Kidney epithelial cell (primary cell): ENCODE data around the gene DPYSL4. TPM values are rescaled to one million over a fixed set of nuclear protein-coding genes. Genes with fewer than 3 reads are reported as not detected.

ENCODE experiments used
- DNase-seq: peaks from one replicate; pipeline ENCODE4 v3.0.0-alpha.2; 2010; ENCODE audit warnings: low read depth
- H3K27me3 ChIP-seq: 2 replicates; pipeline ENCODE4 v1.6.0; 2011; ENCODE audit warnings: low read length; ENCODE audit not compliant: control insufficient read depth, insufficient read depth
- H3K36me3 ChIP-seq: 2 replicates; pipeline ENCODE4 v1.5.1; 2011; ENCODE audit warnings: low read length; ENCODE audit not compliant: control insufficient read depth, insufficient read depth
- H3K4me3 ChIP-seq: 2 replicates; pipeline ENCODE4 v1.5.1; 2011; ENCODE audit warnings: low read depth, mild to moderate bottlenecking, control low read depth, low read length
- CTCF ChIP-seq: IDR thresholded peaks from 2 replicates; pipeline ENCODE4 v1.5.1; 2011; ENCODE audit warnings: mild to moderate bottlenecking, moderate library complexity, low read length, control low read depth, inconsistent platforms; ENCODE audit not compliant: insufficient read depth, poor library complexity, severe bottlenecking
- total RNA-seq: library from RNA; depleted of rRNA; stranded (reverse); fragments of >200 nt; gene quantifications from 2 replicates; pipeline ENCODE4 v1.2.3, GENCODE V29; 2015

DPYSL4 gene
- total RNA-seq, 1 donor from 2014 or later = 15.3 TPM

- Histone ChIP-seq H3K36me3 (no peaks in the 10 kb centered on the region), H3K27me3 (peaks cover 2% of the 10 kb centered on the region), H3K4me3 (no peak overlapping the region)
- no peak for TF ChIP-seq CTCF
- DNase-seq = no peak
Observed at GRCh38 chr10:132140167-132140925, 46.4 kb upstream of the DPYSL4 start.

- no peak for DNase-seq
- no peak overlapping the region for H3K4me3 ChIP-seq
- H3K27me3 ChIP-seq = peaks cover 2% of the 10 kb centered on the region
- TF ChIP-seq CTCF = no peak
- H3K36me3 ChIP-seq = no peaks in the 10 kb centered on the region
Observed at GRCh38 chr10:132141076-132141475, 45.7 kb upstream of the DPYSL4 start.

GRCh38 chr10:132141526-132142395 is 45.0 kb upstream of the DPYSL4 start:
- no peak for TF ChIP-seq CTCF
- peaks cover 2% of the 10 kb centered on the region for H3K27me3 ChIP-seq
- no peak overlapping the region for H3K4me3 ChIP-seq
- no peaks in the 10 kb centered on the region for H3K36me3 ChIP-seq
- no peak for DNase-seq

GRCh38 chr10:132142396-132143161 is 44.2 kb upstream of the DPYSL4 start:
- peak; percentile 70 for TF ChIP-seq CTCF
- H3K36me3 ChIP-seq = no peaks in the 10 kb centered on the region
- no peak for DNase-seq
- H3K4me3 ChIP-seq = no peak overlapping the region
- H3K27me3 ChIP-seq = peaks cover 2% of the 10 kb centered on the region

GRCh38 chr10:132143162-132143561 is 43.6 kb upstream of the DPYSL4 start:
- Histone ChIP-seq H3K4me3 (no peak overlapping the region), H3K27me3 (peaks cover 2% of the 10 kb centered on the region), H3K36me3 (no peaks in the 10 kb centered on the region)
- TF ChIP-seq CTCF = no peak
- DNase-seq = no peak
